ENCODE data around the gene ANKRD33.

The ANKRD33 gene

DNA sequence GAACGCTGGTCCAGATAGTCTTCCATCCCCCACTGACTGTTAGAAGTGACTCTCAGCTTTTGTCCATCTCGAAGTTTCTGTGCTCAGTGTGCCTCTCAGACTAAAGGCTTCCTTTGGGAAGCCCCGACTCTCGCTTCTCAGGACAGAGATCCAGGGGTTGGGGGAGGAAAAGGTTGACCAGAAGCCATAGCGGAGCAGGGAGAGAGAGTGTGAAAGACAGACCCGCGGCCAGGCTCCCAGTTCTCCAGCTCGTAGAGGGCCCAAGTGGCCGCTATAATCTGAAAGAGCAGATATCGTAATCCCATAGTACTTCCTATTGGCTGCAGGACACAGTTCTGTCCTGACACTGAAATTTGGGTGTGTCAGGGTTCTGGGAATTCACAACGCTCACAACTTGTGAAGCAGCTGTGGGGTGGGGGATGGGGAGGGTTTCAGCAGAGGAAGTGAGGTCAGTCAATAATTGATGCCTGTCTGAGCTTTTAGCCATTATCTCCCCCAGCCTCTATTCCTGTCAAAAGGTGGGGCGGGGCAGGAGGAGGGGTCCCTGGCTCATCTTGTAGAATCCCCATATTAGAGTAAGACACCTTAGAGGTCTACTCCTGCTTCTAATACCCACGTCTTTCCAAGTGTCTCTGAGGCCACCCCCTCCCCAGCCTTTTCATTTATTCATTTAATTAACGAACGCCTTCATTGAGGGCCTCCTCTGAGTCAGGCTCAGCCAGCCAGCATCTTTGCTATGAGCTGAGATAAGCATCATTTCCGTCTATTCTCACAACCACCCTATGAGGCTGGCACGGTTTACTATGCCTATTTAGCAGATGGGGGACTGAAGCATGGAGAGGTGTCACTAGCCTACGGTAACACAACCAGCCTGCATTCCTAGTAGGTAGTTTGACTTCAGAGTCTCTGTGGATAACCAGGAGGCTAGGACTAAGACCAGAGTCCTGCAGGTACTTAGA lies 17.8 kb downstream of the ANKRD33 start:
- DNase-seq = peak; percentile 56 to 75 (median 61)

- DNase-seq = no peak
These were observed 18.7 kb downstream of the ANKRD33 start for GRCh38 chr12:51906430-51907082.

- no peak for DNase-seq
These were observed 19.4 kb downstream of the ANKRD33 start, which contains the start of gene ACVRL1 for GRCh38 chr12:51907083-51907855. ACVRL1 (plus strand) TSS chr12:51907504; CDS start chr12:51912475, 4,971 bp downstream.

DNA sequence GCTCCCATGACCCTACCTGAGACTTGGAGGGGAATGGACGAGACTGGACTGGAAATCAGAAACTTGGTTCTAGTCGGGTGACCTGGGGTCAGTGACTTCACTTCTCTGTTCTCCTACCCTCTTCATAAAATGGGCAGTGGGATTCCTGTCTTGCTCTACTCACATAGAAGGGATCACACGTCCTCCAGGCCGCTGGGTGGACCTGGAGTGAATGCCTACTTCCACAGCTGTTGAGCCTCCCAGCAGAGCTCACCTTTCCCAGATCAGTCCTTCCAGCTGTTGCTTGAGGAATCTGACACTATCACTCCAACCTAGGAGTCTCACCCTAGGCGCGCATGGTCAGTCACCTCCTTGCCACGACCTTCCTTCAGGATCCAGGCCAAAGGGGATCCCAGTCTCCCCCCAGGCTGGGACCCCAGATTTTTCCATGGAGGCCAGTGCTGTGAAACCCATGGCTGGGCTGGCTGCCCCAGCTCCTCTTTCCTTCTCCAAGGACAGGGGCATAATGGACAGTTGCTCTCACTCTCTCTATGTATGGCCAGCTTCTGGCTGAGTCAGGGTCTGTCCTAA lies 20.0 kb downstream of the ANKRD33 start:
- no peak for DNase-seq

- DNase-seq = no peak
These were observed 21.1 kb downstream of the ANKRD33 start for GRCh38 chr12:51908876-51909592.

DNA sequence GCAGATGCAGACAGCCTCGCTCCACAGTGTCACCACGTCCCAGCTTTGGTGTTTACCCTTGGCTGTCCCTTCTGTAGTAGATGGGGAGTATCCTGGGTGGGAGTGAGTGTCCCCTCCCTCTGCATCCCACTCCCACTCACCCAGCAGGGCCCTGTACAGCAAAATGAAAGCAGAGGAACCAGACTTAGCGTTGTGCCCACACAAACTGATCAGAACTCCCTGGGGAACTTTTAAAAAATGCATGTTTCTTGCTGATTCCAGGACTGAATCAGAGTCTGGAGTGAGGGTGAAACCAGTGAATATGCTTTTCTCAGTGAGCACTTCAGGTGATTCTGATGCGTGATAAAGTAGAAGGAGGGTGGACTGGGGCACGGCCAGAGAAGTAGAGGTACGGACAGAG lies 22.3 kb downstream of the ANKRD33 start:
- peak in 2 of 3 donors; percentile 32 to 47 for DNase-seq

DNA sequence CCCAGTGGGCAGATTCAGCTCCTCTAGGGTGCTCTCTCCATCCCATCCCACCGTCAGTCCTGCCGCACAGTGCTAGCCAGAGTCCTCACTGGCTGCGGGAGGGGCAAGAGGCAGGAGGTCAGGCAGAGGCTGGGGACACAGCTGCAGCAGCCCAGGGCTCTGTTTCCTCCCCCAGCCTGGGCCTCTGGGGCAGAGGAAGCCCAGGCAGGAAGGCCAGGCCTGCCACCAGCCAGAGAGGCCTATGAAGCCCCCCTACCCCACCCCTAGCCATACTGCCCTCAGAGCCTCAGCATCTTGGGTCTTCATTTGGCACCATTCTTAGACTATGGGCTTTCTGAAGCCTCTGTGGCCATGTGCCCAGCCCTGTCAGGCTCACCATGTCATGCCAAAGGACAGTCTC lies 22.8 kb downstream of the ANKRD33 start:
- DNase-seq = no peak

GRCh38 chr12:51911307-51911706 lies 23.4 kb downstream of the ANKRD33 start:
- DNase-seq = peak; percentile 78 to 83 (median 82)

- DNase-seq = peak; percentile 90 to 92 (median 90)
These were observed 24.1 kb downstream of the ANKRD33 start for GRCh38 chr12:51911788-51912711.

DNA sequence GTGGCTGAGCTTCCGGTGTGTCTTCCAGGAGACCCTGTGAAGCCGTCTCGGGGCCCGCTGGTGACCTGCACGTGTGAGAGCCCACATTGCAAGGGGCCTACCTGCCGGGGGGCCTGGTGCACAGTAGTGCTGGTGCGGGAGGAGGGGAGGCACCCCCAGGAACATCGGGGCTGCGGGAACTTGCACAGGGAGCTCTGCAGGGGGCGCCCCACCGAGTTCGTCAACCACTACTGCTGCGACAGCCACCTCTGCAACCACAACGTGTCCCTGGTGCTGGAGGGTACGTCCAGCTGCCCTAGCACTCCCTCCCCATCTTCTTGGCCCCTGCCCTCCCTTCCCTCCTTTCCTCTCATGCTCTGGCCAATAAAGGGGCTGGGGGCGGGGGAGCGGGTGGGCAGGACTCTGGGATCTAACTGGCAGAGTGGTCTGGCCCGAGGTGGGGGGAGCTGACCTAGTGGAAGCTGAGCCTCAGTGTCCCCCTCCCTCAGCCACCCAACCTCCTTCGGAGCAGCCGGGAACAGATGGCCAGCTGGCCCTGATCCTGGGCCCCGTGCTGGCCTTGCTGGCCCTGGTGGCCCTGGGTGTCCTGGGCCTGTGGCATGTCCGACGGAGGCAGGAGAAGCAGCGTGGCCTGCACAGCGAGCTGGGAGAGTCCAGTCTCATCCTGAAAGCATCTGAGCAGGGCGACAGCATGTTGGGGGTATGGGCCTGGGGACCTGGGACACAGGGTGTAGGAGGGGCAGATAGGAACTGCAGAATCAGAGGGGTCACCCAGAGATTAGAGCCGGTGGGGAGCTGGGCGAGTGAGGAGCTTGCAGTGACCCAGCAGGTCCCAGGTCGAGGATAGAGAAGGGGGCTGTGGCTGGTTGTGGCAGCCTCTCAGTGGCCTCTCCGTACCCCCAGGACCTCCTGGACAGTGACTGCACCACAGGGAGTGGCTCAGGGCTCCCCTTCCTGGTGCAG lies 25.4 kb downstream of the ANKRD33 start:
- DNase-seq = no peak

DNA sequence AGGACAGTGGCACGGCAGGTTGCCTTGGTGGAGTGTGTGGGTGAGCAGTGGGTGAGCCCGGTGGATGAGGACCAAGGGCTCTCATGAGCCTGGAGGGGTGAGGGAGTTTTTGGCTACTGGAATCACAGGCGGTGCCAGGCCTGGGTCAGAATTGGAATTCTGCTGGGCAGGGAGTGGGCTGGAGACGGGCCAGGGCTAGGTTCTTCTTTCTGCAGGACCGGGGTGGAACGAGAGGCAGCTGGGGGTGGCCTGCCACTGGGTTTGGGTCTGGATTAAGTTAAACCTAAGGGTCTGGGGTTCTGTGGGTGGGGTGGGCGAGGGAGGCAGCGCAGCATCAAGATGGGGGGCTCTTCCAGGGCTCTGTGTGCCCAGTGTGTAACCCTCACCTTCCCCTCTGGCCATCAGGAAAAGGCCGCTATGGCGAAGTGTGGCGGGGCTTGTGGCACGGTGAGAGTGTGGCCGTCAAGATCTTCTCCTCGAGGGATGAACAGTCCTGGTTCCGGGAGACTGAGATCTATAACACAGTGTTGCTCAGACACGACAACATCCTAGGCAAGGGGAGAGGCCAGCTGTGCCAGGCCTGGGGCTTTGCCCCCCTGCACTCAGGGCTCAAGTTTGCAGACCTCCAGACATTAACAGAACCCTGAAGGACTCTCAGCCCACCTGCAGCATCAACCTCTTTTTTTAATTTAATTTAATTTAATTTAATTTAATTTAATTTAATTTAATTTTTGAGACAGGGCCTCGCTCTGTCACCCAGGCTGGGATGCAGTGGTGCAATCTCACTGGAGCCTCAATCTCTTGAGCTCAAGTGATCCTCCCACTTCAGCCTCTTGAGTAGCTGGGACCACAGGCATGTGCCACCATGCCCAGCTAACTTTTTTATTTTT lies 26.4 kb downstream of the ANKRD33 start:
- DNase-seq = no peak

- no peak for DNase-seq
These were observed 27.2 kb downstream of the ANKRD33 start for GRCh38 chr12:51915003-51915625.

- DNase-seq = no peak
These were observed 28.0 kb downstream of the ANKRD33 start for GRCh38 chr12:51915951-51916350.

DNA sequence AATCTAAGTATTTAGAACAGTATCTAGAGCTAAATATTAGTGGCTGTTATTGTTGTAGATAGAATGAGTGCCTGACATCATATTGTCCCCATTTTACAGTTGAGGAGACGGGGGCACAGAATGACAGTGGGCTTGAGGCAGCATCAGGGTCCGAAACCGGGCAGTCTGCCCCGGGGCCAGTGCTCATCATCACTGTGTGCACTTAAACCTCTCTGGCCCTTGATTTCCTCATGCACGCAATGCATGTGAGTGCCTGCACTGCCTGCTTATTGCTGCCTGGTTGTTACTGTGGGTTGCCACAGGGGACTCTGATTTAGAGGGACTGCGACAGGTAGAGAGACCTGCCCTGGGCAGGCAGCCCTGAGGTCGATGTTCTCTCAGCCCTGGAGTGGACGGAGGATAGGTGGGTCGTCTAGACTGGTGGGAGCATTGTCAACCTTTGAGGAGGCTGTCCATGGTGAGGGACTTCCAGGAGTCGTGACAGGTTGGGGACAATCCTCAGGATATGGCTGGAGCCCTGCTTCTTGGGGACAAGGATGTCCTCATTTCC lies 29.2 kb downstream of the ANKRD33 start:
- DNase-seq = no peak

- no peak for DNase-seq
These were observed 30.0 kb downstream of the ANKRD33 start for GRCh38 chr12:51917746-51918453.

DNA sequence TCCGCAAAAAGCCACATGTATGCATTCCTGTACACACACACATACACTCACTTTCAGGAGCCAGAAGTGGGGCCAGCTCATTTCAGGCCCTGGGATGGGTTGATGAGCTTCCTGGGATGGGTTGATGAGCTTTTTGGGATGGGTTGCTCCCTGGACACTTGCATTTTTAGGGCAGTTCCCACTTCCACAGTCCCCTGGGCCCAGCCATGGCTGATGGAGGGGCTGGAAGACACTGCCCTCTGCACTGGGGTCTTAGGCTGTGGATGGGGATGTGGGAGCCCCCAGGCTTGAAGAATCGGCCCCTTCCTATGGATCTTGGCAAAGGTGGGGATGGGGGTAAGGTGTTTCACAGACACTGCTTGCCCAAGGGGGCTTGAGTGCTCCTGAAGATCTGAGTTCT lies 32.1 kb downstream of the ANKRD33 start:
- DNase-seq = no peak
